Stimulated activated CD4-positive, alpha-beta T cell treated with anti-CD3 and anti-CD28 coated beads, Interleukin-2, amount 100 ng/mL, for 24 hours (primary cell): ENCODE results near the gene ABLIM1.
"Not testable (repeated sequence)": the region's sequence is repeated elsewhere in the genome, so short reads cannot be mapped to it uniquely, and the experiment has no call there.

Source experiments
- DNase-seq, 2 donors: peaks; one replicate each; pipeline ENCODE4 v3.0.0-alpha.2; 2020

Gene ABLIM1

GRCh38 chr10:114658175-114658574 is at the start of gene ABLIM1:
ABLIM1 (minus strand) TSS chr10:114658275; CDS start chr10:114658200, 75 bp downstream.
- DNase-seq: no peak

- no peak for DNase-seq
These were observed 48.5 kb upstream of the ABLIM1 start for GRCh38 chr10:114706458-114707055.

GRCh38 chr10:114704679-114705078 is 46.6 kb upstream of the ABLIM1 start:
- no peak for DNase-seq

GRCh38 chr10:114703377-114704107 is 45.5 kb upstream of the ABLIM1 start:
- DNase-seq: peak in 1 of 2 donors; percentile 5

- DNase-seq: no peak
These were observed 40.4 kb upstream of the ABLIM1 start for GRCh38 chr10:114698271-114699061.

DNA sequence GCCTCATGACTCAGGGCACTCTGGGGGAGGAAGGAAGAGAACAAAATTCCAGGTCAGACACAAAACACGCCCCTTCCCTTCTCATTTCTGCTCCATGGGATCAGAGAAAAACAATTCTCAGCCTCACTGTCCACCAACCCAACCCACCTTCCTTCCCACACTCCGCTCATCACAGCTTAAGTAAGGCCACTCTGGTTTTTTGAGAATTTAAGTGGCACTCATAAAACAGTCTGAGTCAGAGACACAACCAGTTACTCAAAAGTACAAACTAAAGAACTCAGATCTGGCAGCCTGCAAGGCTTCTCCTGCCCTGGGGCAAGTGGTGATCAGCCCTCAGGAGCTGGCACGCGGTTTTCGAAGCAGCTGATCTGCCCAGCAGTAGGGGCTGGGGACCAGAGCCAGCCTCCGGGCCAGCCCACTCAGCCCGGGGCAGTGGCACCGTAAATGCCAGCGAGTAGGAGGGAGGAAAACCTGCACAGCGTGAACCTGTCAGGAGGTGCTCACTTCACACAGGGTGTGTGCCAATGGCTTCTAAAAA is 39.1 kb upstream of the ABLIM1 start:
- DNase-seq: no peak

GRCh38 chr10:114696301-114696700 is 38.2 kb upstream of the ABLIM1 start:
- not testable (repeated sequence) for DNase-seq

- peak; percentile 32 to 52 for DNase-seq
These were observed 36.7 kb upstream of the ABLIM1 start for GRCh38 chr10:114694752-114695151.

- DNase-seq: no peak
These were observed 36.0 kb upstream of the ABLIM1 start for GRCh38 chr10:114694062-114694461.

- no peak for DNase-seq
These were observed 33.4 kb upstream of the ABLIM1 start for GRCh38 chr10:114691442-114691941.

DNA sequence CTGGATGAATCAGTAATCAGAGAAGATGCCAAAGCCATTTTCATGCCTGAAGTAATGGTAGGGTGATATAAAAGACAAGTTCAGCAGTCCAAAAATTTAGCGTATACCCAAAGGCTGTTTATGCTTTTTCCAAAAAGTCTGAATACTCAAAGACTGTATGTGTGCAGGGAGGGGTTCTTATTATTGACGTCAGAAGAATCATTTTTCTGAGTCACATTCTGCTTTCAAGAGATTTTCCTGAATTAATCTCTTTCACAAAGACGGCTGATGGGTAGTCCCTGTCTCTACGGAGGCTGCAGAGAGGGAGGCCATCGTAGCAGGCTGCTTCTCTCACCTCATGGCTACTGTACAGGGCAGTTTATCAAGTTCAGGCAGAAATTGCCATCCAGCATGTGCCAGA is 30.7 kb upstream of the ABLIM1 start:
- no peak for DNase-seq

DNA sequence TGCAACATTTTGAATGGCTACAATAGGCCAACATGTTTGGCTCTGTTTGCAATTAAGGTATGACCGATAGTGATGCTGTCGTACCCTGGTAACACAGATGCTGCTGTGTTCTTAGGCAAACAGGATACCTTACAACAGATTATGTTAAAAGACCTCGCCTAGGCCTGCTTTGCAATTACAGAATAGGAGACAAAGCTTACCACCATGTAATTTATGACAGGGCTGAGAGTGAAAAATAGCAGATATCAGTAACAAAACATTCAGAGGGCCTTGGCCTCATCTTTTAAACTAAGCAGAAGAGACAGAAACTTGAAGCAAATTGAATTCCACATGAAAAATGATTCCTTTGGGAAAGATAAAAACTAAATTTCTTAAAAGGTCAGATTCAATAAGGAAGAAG is 29.4 kb upstream of the ABLIM1 start:
- DNase-seq: no peak

GRCh38 chr10:114686013-114686412 is 27.9 kb upstream of the ABLIM1 start:
- DNase-seq: no peak

GRCh38 chr10:114685456-114685855 is 27.4 kb upstream of the ABLIM1 start:
- no peak for DNase-seq

GRCh38 chr10:114684822-114685209 is 26.7 kb upstream of the ABLIM1 start:
- no peak for DNase-seq

GRCh38 chr10:114684084-114684821 is 26.2 kb upstream of the ABLIM1 start:
- DNase-seq: no peak

DNA sequence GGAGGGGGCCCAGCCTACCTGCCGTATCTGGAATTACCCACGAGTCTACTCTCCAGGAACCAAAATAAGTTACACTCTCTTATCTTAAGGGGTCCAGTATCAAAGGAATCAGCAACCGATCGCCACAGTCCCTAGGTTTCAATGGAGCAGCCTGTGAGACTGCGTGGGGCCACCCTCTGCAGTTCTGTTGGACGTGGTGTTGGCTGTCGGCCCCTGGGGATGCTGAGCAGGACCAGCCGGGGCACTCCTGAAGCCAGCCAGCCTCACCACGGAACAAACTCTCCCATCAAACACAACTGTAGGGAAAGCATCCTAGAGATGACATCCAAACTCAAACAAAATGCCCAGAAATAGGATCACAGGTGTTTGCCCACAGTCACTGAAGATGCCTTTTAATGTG is 25.5 kb upstream of the ABLIM1 start:
- DNase-seq: no peak

DNA sequence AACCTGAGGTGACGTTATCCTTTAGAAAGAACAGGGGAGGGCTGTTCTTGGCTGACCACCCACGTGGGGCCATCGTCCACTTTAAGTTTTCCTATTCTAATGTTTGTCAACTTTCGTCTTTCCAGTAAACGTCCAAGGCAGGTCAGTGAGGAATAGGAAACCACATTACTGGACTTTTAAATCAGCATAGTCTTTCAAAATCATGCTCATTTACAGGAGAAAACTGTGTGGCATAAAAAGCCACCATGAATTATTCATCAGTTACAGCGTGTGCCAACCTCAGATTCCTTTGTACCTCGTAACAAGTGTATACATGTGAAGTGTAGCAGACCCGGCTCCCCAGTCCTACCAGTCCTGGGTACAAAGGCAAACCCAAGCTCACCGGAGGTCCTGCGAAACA is 25.1 kb upstream of the ABLIM1 start:
- DNase-seq: no peak

DNA sequence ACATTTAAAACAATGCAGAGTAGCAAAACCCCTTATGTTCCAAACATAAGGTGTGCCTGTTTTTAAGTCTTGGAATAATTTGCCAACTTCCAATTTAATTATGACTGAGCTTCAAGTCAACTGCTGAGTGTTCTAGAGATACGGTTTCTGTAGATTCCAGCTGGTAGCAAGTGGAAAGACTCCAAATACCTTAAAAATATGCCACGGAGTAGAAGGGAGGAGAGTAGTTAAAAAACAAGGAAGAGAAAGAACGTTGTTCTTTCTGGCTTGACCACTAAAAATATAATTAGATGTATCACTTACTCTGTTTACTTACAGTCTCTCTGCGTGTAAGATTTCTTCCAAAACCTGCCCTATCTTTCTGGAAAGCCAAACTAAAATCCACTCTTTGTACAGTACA is 24.5 kb upstream of the ABLIM1 start:
- DNase-seq: no peak

GRCh38 chr10:114682121-114682520 is 24.0 kb upstream of the ABLIM1 start:
- no peak for DNase-seq

DNA sequence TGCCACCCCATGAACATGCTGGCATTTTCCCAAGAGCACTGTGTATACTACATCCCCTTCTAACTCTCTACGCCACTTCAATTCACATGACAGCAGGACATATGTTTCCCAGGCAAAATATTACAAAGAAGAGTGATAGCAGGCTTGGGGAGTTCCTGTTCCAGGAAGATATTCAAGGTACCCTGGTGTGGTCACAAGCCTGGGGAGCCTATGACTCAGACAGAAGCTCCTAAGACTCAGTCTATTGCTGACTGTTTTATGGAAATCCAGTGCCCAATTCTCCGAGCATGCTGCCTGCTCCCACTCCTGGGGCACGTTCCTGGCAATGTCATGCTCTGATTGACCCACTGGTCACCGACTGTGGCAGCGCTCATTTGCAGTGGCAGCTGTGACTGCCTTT is 23.5 kb upstream of the ABLIM1 start:
- DNase-seq: no peak

- no peak for DNase-seq
These were observed 22.6 kb upstream of the ABLIM1 start for GRCh38 chr10:114680543-114681117.
